PC-9 (cell line): ENCODE results near the gene ADTRP. TPM values are rescaled to one million over a fixed set of nuclear protein-coding genes. Genes with fewer than 3 reads are reported as not detected.
"Not testable (repeated sequence)": the region's sequence is repeated elsewhere in the genome, so short reads cannot be mapped to it uniquely, and the experiment has no call there.

Source experiments
- BruUV-seq: library from RNA; stranded (reverse); fragments of 400-500 nt; replicated peaks from 2 replicates; lab custom pipeline; 2021; lab: Mats Ljungman, UMichigan
- CTCF ChIA-PET: fragments of 300-600 bp; sonication (Branson Sonifier 250); formaldehyde crosslinking; loops from one replicate; lab custom pipeline; 2022; ENCODE audit warnings: antibody characterized with exemption; lab: Charles Lee
- POLR2A ChIA-PET: fragments of 300-600 bp; sonication (Branson Sonifier 250); formaldehyde crosslinking; loops from one replicate; lab custom pipeline; 2022; ENCODE audit warnings: antibody characterized with exemption; ENCODE audit not compliant: unreplicated experiment; lab: Charles Lee
- DNase-seq, 2 experiments: peaks; one replicate each; pipeline versions ENCODE4 v3.0.0 to v3.0.0-alpha.2; 2015 to 2022; ENCODE audit warnings: mixed read lengths in 1 of 2
- H2AFZ ChIP-seq: fragments of 200-600 bp; sonication (generic); 2 replicates; pipeline ENCODE4 v1.8.1; 2017; ENCODE audit warnings: antibody characterized with exemption
- H3F3A ChIP-seq: fragments of 200-600 bp; sonication (generic); 2 replicates; pipeline ENCODE4 v1.8.1; 2017; ENCODE audit warnings: antibody characterized with exemption, mild to moderate bottlenecking, low read depth; ENCODE audit not compliant: insufficient read depth
- H3K27ac ChIP-seq: fragments of 200-600 bp; sonication (generic); 2 replicates; pipeline ENCODE4 v1.6.1; 2016; ENCODE audit warnings: mixed run types
- H3K27me3 ChIP-seq: fragments of 200-600 bp; sonication (generic); 2 replicates; pipeline ENCODE4 v1.6.1; 2016; ENCODE audit warnings: low read depth, mixed run types; ENCODE audit not compliant: insufficient read depth
- H3K36me3 ChIP-seq: fragments of 200-600 bp; sonication (generic); 2 replicates; pipeline ENCODE4 v1.6.1; 2016; ENCODE audit warnings: low read depth, mixed run types
- H3K4me1 ChIP-seq: fragments of 200-600 bp; sonication (generic); replicated peaks from 2 replicates; pipeline ENCODE4 v1.6.1; 2016; ENCODE audit warnings: mixed run types; ENCODE audit not compliant: insufficient read depth
- H3K4me2 ChIP-seq: fragments of 200-600 bp; sonication (generic); 2 replicates; pipeline ENCODE4 v1.6.1; 2017; ENCODE audit warnings: mixed run types
- H3K4me3 ChIP-seq: fragments of 200-600 bp; sonication (generic); 2 replicates; pipeline ENCODE4 v1.6.1; 2016; ENCODE audit warnings: mixed run types
- H3K79me2 ChIP-seq: fragments of 200-600 bp; sonication (generic); 2 replicates; pipeline ENCODE4 v1.6.1; 2017; ENCODE audit warnings: low read depth, mixed run types
- H3K9me2 ChIP-seq: fragments of 200-600 bp; sonication (generic); 2 replicates; pipeline ENCODE4 v1.8.1; 2017; ENCODE audit warnings: mild to moderate bottlenecking; ENCODE audit not compliant: insufficient read depth
- H3K9me3 ChIP-seq: fragments of 200-600 bp; sonication (generic); 2 replicates; pipeline ENCODE4 v1.8.1; 2016; ENCODE audit warnings: low read depth; ENCODE audit not compliant: insufficient read depth
- H4K20me1 ChIP-seq: fragments of 200-600 bp; sonication (generic); 2 replicates; pipeline ENCODE4 v1.8.1; 2017; ENCODE audit not compliant: insufficient read depth
- CTCF ChIP-seq: fragments of 200-600 bp; sonication (generic); conservative IDR thresholded peaks from 2 replicates; pipeline ENCODE4 v1.6.1; 2017; ENCODE audit warnings: mixed run types, antibody characterized with exemption, mild to moderate bottlenecking, moderate library complexity
- EZH2 ChIP-seq: fragments of 200-600 bp; sonication (generic); IDR thresholded peaks from 2 replicates; pipeline ENCODE4 v1.8.0; 2017; ENCODE audit warnings: antibody characterized with exemption, low read depth
- intact Hi-C: fragments of 100-400 bp; cut with micrococcal nuclease; formaldehyde crosslinking; loops from one replicate; pipeline ENCODE4 v1.10.0; 2022; ENCODE audit not compliant: unreplicated experiment
- total RNA-seq: library from RNA; stranded (reverse); gene quantifications from 2 replicates; pipeline ENCODE4 v1.2.3, GENCODE V29; 2021

Gene ADTRP
- total RNA-seq, 1 experiment from 2014 or later, result 4.1 TPM

DNA sequence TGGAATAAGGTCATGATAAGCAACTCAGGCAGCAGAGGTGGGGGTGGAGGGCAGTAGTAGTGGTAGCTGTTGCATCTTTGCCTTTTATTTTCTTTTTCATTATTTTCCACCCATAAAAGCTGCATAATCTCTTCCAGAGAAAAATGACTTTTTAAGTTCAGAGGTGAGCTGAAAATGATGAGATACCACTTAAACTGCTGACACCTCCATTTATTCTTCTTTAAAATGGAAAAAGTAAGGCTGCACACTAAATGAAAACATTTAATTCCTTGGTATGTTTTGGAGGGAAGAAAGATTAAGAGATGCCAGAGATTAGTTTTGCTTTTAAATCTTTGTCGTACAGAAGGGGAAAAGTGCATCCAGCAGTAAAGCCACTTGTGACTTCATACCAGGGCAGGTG is 97.2 kb downstream of the ADTRP start:
- intact Hi-C loops, result no loop called here
- H4K20me1 ChIP-seq, result no peaks in the 10 kb centered on the region
- no peak overlapping the region for H3K4me3 ChIP-seq
- no peaks in the 10 kb centered on the region for H3K79me2 ChIP-seq
- TF ChIP-seq EZH2 (no peak), CTCF (no peak)
- H3K27ac ChIP-seq, result no peak overlapping the region
- no peaks in the 10 kb centered on the region for H3K36me3 ChIP-seq
- no peaks in the 10 kb centered on the region for H3K27me3 ChIP-seq
- H3K9me2 ChIP-seq, result no peaks in the 10 kb centered on the region
- DNase-seq, result no peak
- peaks cover 17% of the 10 kb centered on the region for H3F3A ChIP-seq
- ChIA-PET CTCF (no interaction called here), POLR2A (no interaction called here)
- peaks cover 22% of the 10 kb centered on the region for H3K9me3 ChIP-seq
- no peak overlapping the region for H2AFZ ChIP-seq
- no TSS peak for BruUV-seq
- peaks cover 22% of the 10 kb centered on the region for H3K4me1 ChIP-seq
- no peak overlapping the region for H3K4me2 ChIP-seq

GRCh38 chr6:11680479-11680878 is 98.1 kb downstream of the ADTRP start:
- not testable (repeated sequence) for BruUV-seq

DNA sequence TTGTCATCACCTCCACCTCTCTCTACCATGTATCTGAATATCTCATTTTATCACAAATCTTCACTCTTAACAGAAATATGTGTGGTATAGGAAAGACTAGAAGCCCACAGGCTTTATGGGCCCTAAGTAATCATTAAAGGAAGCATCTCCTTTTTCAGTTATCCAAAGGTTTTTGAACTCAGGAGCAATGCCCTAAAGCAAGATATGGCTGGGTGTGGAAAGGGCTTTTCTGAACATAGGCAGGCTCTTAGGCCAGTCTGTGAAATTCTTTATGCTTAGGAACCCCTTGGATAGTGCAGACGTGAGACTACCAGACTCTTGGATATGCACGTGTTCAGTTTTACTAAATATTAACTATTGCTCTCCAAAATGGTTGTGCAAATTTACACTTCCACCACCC is 99.5 kb downstream of the ADTRP start:
- H3K79me2 ChIP-seq, result no peaks in the 10 kb centered on the region
- DNase-seq, result no peak
- 0 out of 2 replicates have a peak, but pooled peaks cover 3% of the 10 kb centered on the region for H3K4me1 ChIP-seq
- no peaks in the 10 kb centered on the region for H3K9me2 ChIP-seq
- H3K27ac ChIP-seq, result no peak overlapping the region
- no peaks in the 10 kb centered on the region for H3F3A ChIP-seq
- no peaks in the 10 kb centered on the region for H4K20me1 ChIP-seq
- no peaks in the 10 kb centered on the region for H3K36me3 ChIP-seq
- no peak overlapping the region for H3K4me3 ChIP-seq
- H2AFZ ChIP-seq, result no peak overlapping the region
- H3K27me3 ChIP-seq, result no peaks in the 10 kb centered on the region
- H3K9me3 ChIP-seq, result peaks cover 21% of the 10 kb centered on the region
- TF ChIP-seq EZH2 (no peak), CTCF (no peak)
- POLR2A ChIA-PET, result no interaction called here
- H3K4me2 ChIP-seq, result no peak overlapping the region
- CTCF ChIA-PET, result no interaction called here
- BruUV-seq, result no TSS peak
- intact Hi-C loops, result no loop called here

More at GRCh38 chr6:11680479-11680878, 98.1 kb downstream of the ADTRP start:
- POLR2A ChIA-PET, H3K36me3 ChIP-seq, DNase-seq, intact Hi-C loops, CTCF ChIA-PET, H3K27ac ChIP-seq, H2AFZ ChIP-seq, H3K27me3 ChIP-seq, H3K4me3 ChIP-seq, H3F3A ChIP-seq, H4K20me1 ChIP-seq, H3K4me2 ChIP-seq, H3K79me2 ChIP-seq, H3K9me2 ChIP-seq: not testable (repeated sequence)
- Histone ChIP-seq H3K9me3 (peaks cover 22% of the 10 kb centered on the region), H3K4me1 (peaks cover 14% of the 10 kb centered on the region)

DNA sequence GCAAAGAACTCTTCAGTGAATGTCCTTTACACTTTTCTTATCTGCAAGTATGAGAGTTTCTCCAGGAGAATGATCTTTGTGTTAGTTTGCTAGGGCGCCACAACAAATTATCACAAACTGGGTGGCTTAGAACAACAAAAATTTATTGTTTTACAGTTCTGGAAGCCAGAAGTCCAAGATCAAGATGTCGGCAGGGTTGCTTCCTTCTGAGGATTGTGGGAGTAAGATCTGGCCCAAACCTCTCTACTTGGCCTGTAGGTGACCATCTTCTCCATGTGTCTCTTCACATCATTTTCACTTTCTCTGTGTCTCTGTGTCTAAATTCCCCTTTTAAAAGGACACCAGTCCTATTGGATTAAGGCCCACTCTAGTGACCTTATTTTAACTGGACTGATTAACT is 103.0 kb downstream of the ADTRP start:
- H3K79me2 ChIP-seq, result no peaks in the 10 kb centered on the region
- no peak overlapping the region for H2AFZ ChIP-seq
- ChIA-PET CTCF (no interaction called here), POLR2A (no interaction called here)
- peaks cover 17% of the 10 kb centered on the region for H3K9me3 ChIP-seq
- intact Hi-C loops, result no loop called here
- no peak overlapping the region for H3K27ac ChIP-seq
- H3K27me3 ChIP-seq, result no peaks in the 10 kb centered on the region
- no peaks in the 10 kb centered on the region for H3K9me2 ChIP-seq
- no peaks in the 10 kb centered on the region for H3K4me1 ChIP-seq
- no peak overlapping the region for H3K4me2 ChIP-seq
- no peaks in the 10 kb centered on the region for H4K20me1 ChIP-seq
- no TSS peak for BruUV-seq
- DNase-seq, result no peak
- no peaks in the 10 kb centered on the region for H3F3A ChIP-seq
- TF ChIP-seq CTCF (peak; percentile 48; the same call in 1 of the 2 replicates), EZH2 (no peak)
- H3K4me3 ChIP-seq, result no peak overlapping the region
- H3K36me3 ChIP-seq, result no peaks in the 10 kb centered on the region
